Measurements from ENCODE around the gene SMYD3.

- TF ChIP-seq FOSL2 (IDR thresholded peaks at IDR 0.05) = no peak
- TF ChIP-seq FOSL2 (CRISPR knock-in tag; IDR thresholded peaks at IDR 0.05) = no peak
- TF ChIP-seq, protein P1, sequence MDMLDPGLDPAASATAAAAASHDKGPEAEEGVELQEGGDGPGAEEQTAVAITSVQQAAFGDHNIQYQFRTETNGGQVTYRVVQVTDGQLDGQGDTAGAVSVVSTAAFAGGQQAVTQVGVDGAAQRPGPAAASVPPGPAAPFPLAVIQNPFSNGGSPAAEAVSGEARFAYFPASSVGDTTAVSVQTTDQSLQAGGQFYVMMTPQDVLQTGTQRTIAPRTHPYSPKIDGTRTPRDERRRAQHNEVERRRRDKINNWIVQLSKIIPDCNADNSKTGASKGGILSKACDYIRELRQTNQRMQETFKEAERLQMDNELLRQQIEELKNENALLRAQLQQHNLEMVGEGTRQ (IDR thresholded peaks at IDR 0.05) = no peak
- no peak for TF ChIP-seq CTCF (IDR thresholded peaks at IDR 0.05)
- TF ChIP-seq JUNB (IDR thresholded peaks at IDR 0.05) = no peak
- TF ChIP-seq SREBF2 (IDR thresholded peaks at IDR 0.05) = no peak
- TF ChIP-seq, protein P2, sequence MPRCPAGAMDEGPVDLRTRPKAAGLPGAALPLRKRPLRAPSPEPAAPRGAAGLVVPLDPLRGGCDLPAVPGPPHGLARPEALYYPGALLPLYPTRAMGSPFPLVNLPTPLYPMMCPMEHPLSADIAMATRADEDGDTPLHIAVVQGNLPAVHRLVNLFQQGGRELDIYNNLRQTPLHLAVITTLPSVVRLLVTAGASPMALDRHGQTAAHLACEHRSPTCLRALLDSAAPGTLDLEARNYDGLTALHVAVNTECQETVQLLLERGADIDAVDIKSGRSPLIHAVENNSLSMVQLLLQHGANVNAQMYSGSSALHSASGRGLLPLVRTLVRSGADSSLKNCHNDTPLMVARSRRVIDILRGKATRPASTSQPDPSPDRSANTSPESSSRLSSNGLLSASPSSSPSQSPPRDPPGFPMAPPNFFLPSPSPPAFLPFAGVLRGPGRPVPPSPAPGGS (IDR thresholded peaks at IDR 0.05) = no peak
- TF ChIP-seq PBX3 (IDR thresholded peaks at IDR 0.05) = no peak
- TF ChIP-seq MAZ (IDR thresholded peaks at IDR 0.05; ENCODE audit: borderline replicate concordance, low read depth, low read length) = no peak
- TF ChIP-seq KDM1A (IDR thresholded peaks at IDR 0.05; ENCODE audit: low read depth) = no peak
- no peak for TF ChIP-seq RFX5 (IDR thresholded peaks at IDR 0.05)
- TF ChIP-seq POLR2A (IDR thresholded peaks at IDR 0.05; ENCODE audit: low read length) = no peak
These were observed 15.5 kb downstream of the SMYD3 start for GRCh38 chr1:246491551-246492053.
